GM18861 (cell line): Measurements from ENCODE around the gene SLC17A8.
"Not testable (repeated sequence)": the region's sequence is repeated elsewhere in the genome, so short reads cannot be mapped to it uniquely, and the experiment has no call there.

ENCODE experiments used
- ATAC-seq: cut with Tn5 transposase; IDR thresholded peaks from one replicate; pipeline ENCODE4 v1.9.1; 2021; ENCODE audit not compliant: unreplicated experiment

The SLC17A8 gene

DNA sequence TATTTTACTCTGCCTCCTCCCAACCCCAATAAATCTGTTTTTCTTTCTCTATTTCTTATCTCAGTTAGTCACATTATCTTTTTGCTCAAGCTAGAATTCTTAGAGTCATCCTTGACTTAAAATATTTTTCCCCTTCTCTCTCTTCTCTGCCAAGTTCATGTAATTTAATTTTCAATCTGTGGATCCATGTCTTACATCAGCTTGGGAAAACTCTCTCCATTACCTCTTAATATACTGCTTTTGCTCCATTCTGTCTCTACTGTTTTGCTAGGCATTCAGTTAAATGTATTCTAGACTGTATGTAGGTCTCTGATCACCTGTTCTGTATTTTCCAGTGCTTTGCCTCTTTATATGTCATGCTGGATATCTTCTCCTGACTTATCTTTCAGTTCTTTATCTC lies 65.8 kb downstream of the SLC17A8 start:
- ATAC-seq = no peak

- ATAC-seq = no peak
Observed at GRCh38 chr12:100426145-100426544, 69.3 kb downstream of the SLC17A8 start.

- no peak for ATAC-seq
Observed at GRCh38 chr12:100427078-100427477, 70.2 kb downstream of the SLC17A8 start.

- not testable (repeated sequence) for ATAC-seq
Observed at GRCh38 chr12:100430251-100430650, 73.4 kb downstream of the SLC17A8 start.

DNA sequence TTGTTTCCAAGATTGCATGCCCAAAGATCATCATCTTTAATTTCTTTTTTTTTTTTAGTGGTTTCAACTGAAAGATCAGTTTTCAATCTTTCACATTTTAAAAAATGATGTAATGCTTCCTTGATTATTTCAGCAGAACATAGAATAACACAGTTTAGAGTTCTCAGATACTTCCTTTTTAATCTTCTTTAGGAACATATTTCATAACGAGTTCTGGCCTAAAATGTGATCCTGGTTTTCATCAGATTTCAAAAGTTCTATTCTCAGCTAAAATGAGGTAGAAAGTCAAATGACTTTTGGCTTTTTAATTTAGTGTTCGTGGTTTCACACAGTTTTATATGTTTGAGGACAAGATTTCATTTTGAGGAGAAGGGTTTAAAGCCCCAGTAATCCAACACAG lies 76.8 kb downstream of the SLC17A8 start:
- ATAC-seq = no peak

GRCh38 chr12:100434177-100434576 lies 77.3 kb downstream of the SLC17A8 start:
- ATAC-seq = no peak

GRCh38 chr12:100435957-100436356 lies 79.1 kb downstream of the SLC17A8 start:
- ATAC-seq = no peak

- no peak for ATAC-seq
Observed at GRCh38 chr12:100437038-100437841, 80.4 kb downstream of the SLC17A8 start.

- ATAC-seq = no peak
Observed at GRCh38 chr12:100439797-100440196, 82.9 kb downstream of the SLC17A8 start.

DNA sequence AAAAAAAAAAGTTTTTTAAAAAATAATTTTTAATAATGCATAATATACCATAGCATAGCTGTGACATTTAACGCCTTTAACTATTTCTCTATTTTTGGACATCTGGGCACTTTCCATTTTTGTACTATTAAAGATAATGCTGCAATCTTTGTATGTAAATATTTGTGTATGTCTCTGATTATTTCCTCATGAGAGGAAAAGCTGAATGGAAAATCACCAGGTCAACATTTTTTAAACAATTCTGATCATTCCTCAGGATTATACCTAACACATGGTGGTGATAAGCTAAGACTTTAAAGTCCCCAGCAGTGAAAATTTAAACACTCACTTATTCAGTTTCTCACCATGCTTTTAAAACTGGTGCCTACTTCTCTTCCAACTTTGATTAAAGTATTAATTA lies 85.5 kb downstream of the SLC17A8 start:
- ATAC-seq = no peak

GRCh38 chr12:100443434-100443833 lies 86.6 kb downstream of the SLC17A8 start:
- no peak for ATAC-seq

DNA sequence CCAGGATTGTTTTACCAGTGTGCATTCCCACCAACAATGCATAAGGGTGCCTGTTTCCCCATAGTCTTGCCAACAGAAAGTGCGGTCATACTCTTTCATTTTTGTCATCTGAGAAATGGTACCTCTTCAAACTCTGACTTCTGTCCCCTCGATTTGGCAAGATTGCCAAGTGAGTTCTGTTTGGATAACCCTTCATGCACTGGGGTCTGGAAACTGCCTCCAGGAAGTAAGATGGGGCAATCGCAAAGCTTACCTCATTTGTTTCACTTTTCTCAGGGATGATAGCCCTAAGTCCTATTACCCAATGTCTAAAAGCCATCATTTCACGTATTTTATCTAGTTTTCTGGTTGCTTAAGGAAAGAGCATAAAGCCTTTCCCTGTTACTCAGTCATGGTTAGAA lies 88.2 kb downstream of the SLC17A8 start:
- no peak for ATAC-seq

DNA sequence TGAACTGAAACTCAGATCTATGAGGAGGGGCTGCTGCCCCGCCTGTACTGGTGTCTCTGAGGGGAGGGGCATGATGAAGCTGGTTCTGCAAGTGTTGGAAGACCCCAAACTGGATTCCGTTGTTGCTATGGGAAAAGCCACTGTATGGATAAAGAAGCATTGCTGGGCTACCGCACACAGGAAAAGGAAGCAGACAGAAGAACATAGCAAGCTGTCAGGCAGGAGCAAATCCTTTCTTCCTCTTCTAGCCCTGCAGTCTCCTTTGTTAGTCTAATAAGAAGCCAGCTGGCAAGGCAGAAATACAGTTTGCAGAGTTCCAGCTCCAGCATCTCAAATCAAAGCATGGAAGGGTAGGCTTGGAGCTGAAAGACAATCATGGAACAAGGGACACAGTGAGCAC lies 90.5 kb downstream of the SLC17A8 start:
- no peak for ATAC-seq

DNA sequence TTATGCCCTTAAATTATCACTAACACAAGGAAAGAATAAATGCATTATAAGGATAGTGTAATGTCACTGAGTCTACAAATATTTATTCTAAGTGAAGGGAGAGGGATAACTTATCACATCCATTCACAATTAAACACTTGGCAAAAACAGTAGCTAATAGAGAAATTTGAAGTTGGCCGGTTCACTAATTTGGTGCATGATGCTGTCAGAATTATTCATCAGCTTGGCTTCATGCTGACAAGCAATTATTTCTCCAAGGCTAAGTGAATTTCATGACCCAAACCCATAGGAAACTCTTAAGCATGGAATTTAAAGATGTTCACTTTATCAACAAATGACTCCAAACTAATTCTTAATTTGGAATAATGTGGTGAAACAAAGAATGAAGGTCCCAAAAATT lies 91.8 kb downstream of the SLC17A8 start:
- no peak for ATAC-seq

DNA sequence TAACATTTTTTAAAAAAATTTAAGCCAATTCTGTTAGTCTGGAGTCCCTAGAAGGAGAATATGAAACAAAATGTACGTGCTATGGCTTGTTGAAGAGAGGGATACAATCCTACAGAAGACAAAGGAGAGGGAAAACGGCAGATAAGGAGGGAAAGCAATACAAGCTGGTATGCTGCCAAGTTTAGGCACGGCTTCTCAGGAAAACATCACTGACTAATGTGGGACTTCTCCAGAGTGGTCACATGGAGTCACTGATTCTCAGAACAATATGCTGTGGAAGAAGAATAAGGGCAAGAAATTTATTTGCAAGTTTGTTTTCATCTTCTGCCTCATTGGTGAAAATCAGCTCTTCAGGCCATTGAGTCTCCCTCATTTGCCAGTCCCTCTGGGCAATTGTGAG lies 93.9 kb downstream of the SLC17A8 start:
- ATAC-seq = no peak

DNA sequence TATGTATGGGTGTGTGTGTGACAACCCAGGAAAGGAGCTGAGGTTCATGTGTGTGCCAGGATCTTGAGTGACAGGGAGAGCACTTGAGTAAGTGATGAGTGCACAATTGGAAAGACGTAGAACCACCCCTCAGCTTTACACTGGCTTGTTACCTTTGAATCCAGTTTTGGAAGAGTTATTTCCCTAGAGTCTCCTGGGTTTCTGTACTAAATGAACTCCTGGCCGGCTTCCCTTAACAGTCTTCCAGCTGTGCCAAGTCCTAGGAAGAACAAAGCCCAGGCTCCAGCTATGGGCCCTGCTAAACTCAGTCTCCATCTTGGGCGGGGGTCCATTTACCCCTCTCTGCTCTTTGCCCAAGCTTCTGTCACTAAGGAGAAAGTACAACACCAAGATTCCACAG lies 97.1 kb downstream of the SLC17A8 start:
- ATAC-seq = no peak

DNA sequence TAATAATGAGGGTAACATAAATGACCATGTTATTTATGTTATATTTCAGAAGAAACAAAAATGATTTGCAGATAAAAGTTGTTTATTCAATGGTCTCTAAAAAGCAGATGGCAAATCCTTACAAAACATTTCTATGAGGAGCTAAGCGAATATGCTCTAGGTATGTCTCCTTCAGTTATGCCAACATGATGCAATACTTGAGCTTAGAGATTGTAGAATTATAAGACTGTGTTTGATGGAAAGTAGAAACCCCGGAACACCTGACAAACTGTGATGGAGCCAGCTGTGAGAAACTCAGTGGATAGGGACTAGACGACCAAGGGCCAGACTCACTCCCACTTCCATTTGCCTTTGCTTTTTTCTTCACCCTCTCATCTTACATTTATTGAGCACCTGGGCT lies 99.0 kb downstream of the SLC17A8 start:
- ATAC-seq = no peak

- no peak for ATAC-seq
Observed at GRCh38 chr12:100458191-100458590, 101.3 kb downstream of the SLC17A8 start.

DNA sequence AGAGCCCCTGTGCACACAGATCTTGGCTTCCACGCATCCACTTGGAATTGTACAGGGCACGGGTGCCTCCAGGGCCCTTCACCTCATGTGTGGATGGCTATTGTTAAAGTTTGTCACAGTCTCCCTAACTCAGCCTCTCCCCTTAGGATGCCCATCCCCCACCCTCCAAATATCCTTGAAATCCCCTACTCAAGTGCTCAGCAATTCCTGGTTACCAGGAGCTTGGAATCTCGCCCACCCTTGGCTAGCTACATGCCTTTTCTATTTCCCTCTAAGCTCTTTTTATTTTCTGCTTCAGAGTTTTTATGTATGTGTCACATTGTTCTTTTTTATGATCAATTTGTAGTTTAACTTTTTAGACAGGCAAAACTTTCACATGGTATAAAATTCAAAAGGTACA lies 103.8 kb downstream of the SLC17A8 start:
- ATAC-seq = no peak

DNA sequence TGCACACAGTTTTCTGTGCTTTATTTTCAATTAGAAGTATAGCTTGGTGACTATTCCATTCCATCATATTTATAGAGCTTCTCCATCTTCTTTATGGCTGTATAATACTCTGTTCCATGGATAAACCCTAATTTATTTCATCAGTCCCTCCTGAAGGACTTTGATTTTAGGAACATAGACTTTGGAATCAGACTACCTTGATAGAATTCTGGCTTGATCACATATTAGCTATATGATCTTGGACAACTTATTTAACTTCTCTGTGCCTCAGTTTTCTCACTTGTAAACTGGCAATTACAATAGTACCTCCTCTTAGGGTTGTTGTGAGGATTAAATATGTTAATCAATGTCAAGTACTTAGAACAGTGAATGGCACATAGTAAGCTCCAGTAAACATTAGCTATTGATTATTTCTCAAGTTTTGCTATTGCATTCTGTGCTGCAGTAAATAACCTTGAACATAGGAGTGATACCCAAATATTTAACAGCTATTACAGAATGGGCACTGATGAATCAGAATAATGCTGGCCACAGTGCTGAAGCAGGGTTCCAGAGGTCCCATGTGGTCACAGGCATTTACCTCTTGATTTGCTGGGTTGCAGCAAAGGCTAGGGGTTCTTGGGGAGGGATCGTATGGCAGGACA lies 104.6 kb downstream of the SLC17A8 start:
- no peak for ATAC-seq

DNA sequence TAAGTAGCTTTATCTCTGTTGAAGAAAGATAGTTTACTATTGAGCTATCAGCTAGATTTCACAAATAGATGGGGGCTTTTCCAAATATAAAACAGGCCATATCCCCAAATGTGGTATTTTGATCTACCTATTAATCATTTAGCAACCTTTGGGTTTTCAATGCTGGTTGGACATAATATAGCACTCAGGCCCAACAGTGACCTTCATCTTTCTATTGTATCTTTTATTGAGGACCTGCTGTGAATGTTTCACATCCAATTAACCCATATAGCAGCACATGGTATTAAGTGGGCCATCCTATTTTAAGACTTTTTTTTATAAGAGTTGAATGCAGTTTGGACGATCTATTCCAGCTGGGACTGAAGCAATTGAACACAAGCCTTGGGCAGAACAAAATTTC lies 106.8 kb downstream of the SLC17A8 start:
- no peak for ATAC-seq

- ATAC-seq = no peak
Observed at GRCh38 chr12:100464529-100464928, 107.7 kb downstream of the SLC17A8 start.

DNA sequence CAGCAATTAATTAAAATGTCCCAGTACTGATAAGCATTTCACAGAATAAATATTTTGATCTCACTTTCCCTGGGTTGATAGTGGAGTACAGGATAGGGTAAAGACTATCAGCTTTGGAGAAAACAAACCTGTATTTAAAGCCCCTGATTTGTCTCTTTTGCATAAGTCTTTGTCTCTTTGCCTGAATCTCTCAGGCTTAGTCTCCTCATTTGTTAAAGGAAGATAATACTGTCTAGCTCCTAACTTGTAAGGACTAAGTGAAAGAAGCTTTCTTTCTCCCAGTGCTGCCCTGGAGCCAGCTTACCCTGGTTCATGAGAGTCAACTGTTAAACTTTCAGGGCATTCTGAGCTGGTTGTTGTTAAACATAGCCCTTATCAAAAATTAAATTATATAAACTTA lies 111.3 kb downstream of the SLC17A8 start:
- no peak for ATAC-seq
